H1 (cell line): ENCODE measurements around the gene PLCB2. TPM values are rescaled to one million over a fixed set of nuclear protein-coding genes. Genes with fewer than 3 reads are reported as not detected.

Experiments used
- CBX8 ChIP-seq: fragments of 300-800, 300-1000 bp; sonication (generic); IDR thresholded peaks from 2 replicates; pipeline ENCODE4 v1.7.1; 2016; ENCODE audit warnings: low read depth, low read length, borderline replicate concordance
- SIN3A ChIP-seq, 2 experiments: IDR thresholded peaks in 1 of 2; conservative IDR thresholded peaks in 1 of 2; 2 replicates each; pipeline ENCODE4 v1.6.1; 2011 to 2012; ENCODE audit warnings: low read length in 2 of 2, improper control_type of control experiment in 1 of 2, low read depth in 1 of 2, mild to moderate bottlenecking in 1 of 2
- polyA plus RNA-seq, 7 experiments: library from polyadenylated mRNA; depleted of rRNA in 3 of 7; stranded (reverse) in 5 of 7; unstranded in 2 of 7; fragments of >200 nt in 5 of 7; fragments of 200-250 nt in 2 of 7; gene quantifications; 1 replicate in 5 of 7; 2 replicates in 1 of 7; 4 replicates in 1 of 7; pipeline versions ENCODE4 v1.2.1 to v1.2.3, GENCODE V29; 2011 to 2013; ENCODE audit warnings: missing spikeins in 2 of 7, mixed read lengths in 2 of 7
- total RNA-seq: library from RNA; stranded (reverse); fragmentation: NEBNext Ultra II Directional; extraction: Animal tissue kit (Norgen Biotek cat#: 25700); gene quantifications from 2 replicates; pipeline ENCODE4 v1.2.1, GENCODE V29; 2021

The PLCB2 gene
- total and polyA plus RNA-seq, 2 of the 8 experiments (the other 6 are each of a cell fraction or from before 2014, with no cell fraction given) = 7.2 to 8.4 TPM

DNA sequence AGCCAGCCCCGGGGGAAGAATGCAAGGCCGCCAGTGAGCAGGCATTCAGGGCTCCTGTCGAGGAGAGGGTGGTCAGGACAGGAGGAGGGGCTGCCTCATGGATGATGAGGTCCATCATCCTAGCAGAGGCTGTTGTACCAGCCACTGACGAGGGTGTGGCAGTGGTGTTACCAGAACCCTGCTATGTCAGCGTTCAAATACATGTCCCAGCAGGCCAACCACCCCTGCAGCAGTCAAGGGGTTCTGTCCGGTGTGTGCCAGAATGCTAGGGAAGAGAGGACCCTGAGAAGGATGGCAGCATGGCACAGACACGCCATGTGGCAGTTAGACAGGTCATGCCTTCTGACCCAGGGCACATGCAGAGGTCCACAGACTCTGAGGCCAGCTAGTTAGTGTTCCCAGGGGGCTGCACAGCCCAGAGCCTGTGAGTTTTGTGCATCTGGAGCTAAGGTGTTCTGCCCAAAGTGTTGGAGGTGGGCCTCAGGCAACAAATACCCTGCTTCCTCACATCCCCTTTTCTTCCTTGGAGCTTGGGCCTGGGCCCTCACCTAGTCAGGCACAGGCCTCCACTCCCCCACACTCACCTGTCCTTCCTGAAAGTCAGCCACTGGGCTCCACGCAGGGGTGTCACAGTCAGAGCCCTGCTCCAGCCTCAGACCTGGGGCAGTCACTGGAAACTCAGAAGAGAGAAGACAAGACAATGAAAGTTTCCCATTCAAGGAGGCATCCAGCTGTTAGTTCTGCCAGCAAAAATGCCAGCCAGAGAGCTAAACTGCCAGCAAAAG lies 61.0 kb downstream of the PLCB2 start (continued):
- no peak for TF ChIP-seq SIN3A (conservative IDR thresholded peaks at IDR 0.05 in 1 of 2, IDR thresholded peaks at IDR 0.05 in 1 of 2; ENCODE audit: low read depth in 1 of 2, low read length in 2 of 2)
- TF ChIP-seq CBX8 = no peak
- TF ChIP-seq, all 59 proteins: peak for 0
